ENCODE data around the gene EDIL3.
"Not testable (repeated sequence)": the region's sequence is repeated elsewhere in the genome, so short reads cannot be mapped to it uniquely, and the experiment has no call there.

Gene EDIL3

GRCh38 chr5:84378420-84378819, 6.3 kb downstream of the EDIL3 start:
- no peak for DNase-seq

GRCh38 chr5:84376346-84376745, 8.3 kb downstream of the EDIL3 start:
- no peak for DNase-seq

- DNase-seq, result no peak
Observed at GRCh38 chr5:84374568-84374967, 10.1 kb downstream of the EDIL3 start.

- DNase-seq, result no peak
Observed at GRCh38 chr5:84373506-84373905, 11.2 kb downstream of the EDIL3 start.

- DNase-seq, result peak; percentile 21
Observed at GRCh38 chr5:84372066-84372695, 12.5 kb downstream of the EDIL3 start.

- no peak for DNase-seq
Observed at GRCh38 chr5:84370176-84370575, 14.5 kb downstream of the EDIL3 start.

- no peak for DNase-seq
Observed at GRCh38 chr5:84364043-84364442, 20.6 kb downstream of the EDIL3 start.

- no peak for DNase-seq
Observed at GRCh38 chr5:84362061-84362720, 22.5 kb downstream of the EDIL3 start.

GRCh38 chr5:84361572-84361971, 23.1 kb downstream of the EDIL3 start:
- no peak for DNase-seq

- no peak for DNase-seq
Observed at GRCh38 chr5:84360056-84360455, 24.6 kb downstream of the EDIL3 start.

GRCh38 chr5:84354101-84354500, 30.6 kb downstream of the EDIL3 start:
- DNase-seq, result no peak

GRCh38 chr5:84344788-84345187, 39.9 kb downstream of the EDIL3 start:
- DNase-seq, result no peak

GRCh38 chr5:84343171-84343570, 41.5 kb downstream of the EDIL3 start:
- DNase-seq, result no peak

GRCh38 chr5:84332106-84332505, 52.6 kb downstream of the EDIL3 start:
- no peak for DNase-seq

- DNase-seq, result no peak
Observed at GRCh38 chr5:84327591-84327990, 57.1 kb downstream of the EDIL3 start.

- no peak for DNase-seq
Observed at GRCh38 chr5:84322646-84323045, 62.0 kb downstream of the EDIL3 start.

GRCh38 chr5:84317826-84318225, 66.9 kb downstream of the EDIL3 start:
- DNase-seq, result not testable (repeated sequence)

- not testable (repeated sequence) for DNase-seq
Observed at GRCh38 chr5:84312280-84312679, 72.4 kb downstream of the EDIL3 start.

- not testable (repeated sequence) for DNase-seq
Observed at GRCh38 chr5:84309850-84310249, 74.8 kb downstream of the EDIL3 start.

GRCh38 chr5:84306601-84307000, 78.1 kb downstream of the EDIL3 start:
- no peak for DNase-seq

- DNase-seq, result no peak
Observed at GRCh38 chr5:84304599-84304998, 80.1 kb downstream of the EDIL3 start.

GRCh38 chr5:84303315-84303714, 81.4 kb downstream of the EDIL3 start:
- no peak for DNase-seq

- DNase-seq, result no peak
Observed at GRCh38 chr5:84301535-84301934, 83.1 kb downstream of the EDIL3 start.

GRCh38 chr5:84299959-84300358, 84.7 kb downstream of the EDIL3 start:
- no peak for DNase-seq

- no peak for DNase-seq
Observed at GRCh38 chr5:84298628-84299027, 86.1 kb downstream of the EDIL3 start.
